NCI-H1930 (cell line): Measurements from ENCODE around the gene OR11L1.

ENCODE experiments used
- DNase-seq, 2 experiments: peaks; one replicate each; lab custom pipeline; 2025; lab: John Stamatoyannopoulos, UW

The OR11L1 gene

GRCh38 chr1:247841796-247842195 lies at the start of gene OR11L1:
Gene OR11L1, minus strand, starts transcription at chr1:247841896. Its CDS starts 0 bp downstream, at chr1:247841896.
- no peak for DNase-seq

DNA sequence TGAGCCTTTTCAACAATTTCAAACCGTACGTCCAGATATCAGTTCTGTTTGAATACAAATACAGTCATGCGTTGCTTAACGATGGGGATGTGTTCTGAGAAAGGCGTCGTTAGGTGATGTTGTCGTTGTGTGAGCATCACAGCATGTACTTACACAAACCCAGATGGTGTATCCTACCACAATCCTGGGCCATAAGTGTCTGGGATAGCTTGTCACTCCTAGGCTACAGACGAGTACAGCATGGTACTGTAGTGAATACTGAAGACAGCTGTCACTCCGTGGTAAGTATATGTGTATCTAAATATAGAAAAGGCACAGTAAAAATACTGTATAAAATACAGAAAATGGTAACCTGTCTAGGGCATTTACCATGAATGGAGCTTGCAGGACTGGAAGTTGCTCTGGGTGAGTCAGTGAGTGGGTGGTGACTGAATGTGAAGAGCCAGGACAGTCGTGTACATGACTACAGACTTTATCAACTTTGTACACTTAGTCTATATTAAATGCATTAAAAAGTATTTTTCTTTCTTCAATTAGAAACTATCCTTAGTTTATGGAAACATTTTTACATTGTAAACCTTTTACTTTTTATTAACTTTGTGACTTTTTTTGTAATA lies 43.2 kb upstream of the OR11L1 start:
- no peak for DNase-seq

DNA sequence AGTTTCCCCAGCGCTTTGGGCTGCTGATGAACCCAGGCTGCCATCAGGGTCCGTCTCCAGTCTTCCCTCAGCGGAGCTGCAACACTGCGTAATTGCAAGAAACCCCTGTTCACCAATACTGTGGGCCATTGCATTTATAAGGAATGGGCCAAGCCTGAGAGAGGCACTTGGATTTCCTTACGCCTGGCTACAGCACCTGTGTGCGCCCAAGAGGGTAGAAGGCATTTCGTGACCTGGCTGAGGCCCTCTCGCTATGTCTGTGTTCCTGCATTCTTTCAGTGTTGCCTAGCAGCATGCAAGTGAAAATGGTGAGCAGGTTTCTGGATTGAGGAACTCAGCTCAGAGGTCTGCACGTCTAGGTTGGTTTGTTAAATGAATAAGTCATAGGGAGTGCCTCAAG lies 41.6 kb upstream of the OR11L1 start:
- DNase-seq = no peak

- no peak for DNase-seq
Observed at GRCh38 chr1:247865416-247865815, 23.7 kb upstream of the OR11L1 start.

GRCh38 chr1:247864644-247865043 lies 22.9 kb upstream of the OR11L1 start:
- no peak for DNase-seq

GRCh38 chr1:247862756-247863155 lies 21.1 kb upstream of the OR11L1 start:
- DNase-seq = no peak

- no peak for DNase-seq
Observed at GRCh38 chr1:247857985-247858619, 16.4 kb upstream of the OR11L1 start.

DNA sequence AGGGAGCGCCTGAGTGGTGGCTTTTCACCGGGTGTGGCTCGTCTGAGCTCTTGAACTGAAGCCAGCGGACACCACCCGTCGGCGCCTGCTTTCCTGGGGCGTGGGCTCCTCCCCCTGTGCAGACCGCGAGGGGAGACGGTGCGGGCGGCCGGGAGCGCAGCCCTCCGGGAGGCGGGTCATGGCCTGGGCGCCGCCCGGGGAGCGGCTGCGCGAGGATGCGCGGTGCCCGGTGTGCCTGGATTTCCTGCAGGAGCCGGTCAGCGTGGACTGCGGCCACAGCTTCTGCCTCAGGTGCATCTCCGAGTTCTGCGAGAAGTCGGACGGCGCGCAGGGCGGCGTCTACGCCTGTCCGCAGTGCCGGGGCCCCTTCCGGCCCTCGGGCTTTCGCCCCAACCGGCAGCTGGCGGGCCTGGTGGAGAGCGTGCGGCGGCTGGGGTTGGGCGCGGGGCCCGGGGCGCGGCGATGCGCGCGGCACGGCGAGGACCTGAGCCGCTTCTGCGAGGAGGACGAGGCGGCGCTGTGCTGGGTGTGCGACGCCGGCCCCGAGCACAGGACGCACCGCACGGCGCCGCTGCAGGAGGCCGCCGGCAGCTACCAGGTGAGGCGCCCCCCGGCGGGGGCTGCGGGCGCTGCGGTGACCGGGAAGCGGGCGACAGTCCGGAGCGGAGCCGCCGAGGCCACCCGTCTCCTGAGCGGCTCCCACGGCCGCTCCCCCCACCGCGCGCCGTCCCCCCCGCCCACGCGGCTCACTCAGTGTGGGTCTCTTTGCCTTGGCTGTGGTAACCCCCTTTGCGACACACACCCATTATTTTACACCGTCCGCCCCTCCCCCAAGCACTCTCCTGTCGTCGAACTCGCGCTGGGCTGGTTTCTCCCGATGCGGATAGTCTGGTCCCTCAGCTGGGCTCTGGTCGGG lies 15.6 kb upstream of the OR11L1 start, which contains the start of gene TRIM58:
TSS of gene TRIM58 (plus strand) at position 119 of the 916 bp plus-strand sequence. CDS start at position 179, 60 bp downstream.
- peak; percentile 54 to 79 for DNase-seq

DNA sequence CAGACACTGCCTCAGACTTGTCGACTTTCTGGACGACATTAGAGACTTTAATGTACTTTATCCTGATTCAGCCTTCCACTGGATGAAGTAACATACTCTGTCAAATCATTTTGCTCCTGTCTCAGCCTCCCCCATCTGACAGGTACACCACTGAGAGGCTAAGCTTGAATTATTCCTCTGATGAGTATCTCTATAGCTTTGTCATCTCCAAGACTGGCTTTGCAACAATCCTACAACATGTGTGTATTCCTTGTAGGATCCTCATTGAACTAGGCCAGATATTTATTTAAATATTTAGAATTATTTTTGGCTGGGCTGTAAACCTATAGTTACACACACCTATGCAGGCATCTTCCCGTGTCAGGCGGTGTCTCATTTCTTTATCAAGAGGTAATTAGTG lies 14.2 kb upstream of the OR11L1 start:
- DNase-seq = no peak

GRCh38 chr1:247854899-247855545 lies 13.3 kb upstream of the OR11L1 start:
- no peak for DNase-seq

DNA sequence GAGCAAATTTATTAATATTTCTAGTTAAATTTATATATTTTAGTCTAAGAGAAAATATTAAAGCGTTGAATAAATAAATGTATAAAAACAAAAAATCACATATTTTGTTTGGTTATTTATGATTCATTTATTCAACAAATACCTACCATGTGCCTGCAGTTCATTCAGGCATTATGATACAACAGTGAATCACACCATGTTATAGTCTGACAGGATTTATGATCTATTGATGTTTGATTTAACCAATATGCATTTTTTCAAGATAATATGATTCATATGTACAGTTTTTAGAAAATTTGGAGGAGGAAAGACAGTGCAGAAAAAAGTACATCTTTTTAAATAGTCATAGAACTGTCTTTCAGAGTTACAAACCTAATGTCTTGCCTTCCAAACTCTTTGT lies 7.9 kb upstream of the OR11L1 start:
- DNase-seq = no peak

DNA sequence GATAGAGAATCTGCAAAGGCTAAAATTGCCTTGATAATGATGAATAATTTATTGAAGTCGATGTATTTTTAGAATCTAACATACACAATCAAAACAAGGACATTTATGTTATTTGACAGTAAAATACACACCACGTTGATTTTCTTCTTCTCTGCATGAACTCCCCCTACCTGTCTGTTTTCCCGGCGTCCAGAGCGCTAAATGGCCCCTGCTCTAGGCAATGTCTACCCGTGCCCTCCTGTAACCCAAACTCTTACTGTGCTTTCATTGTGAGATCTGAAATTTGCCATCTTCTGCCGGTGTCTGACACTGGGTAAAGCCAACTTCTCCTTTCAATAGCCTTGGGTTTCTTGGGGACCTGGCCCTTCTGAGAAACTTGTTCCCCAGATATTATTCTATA lies 6.7 kb upstream of the OR11L1 start:
- DNase-seq = no peak

DNA sequence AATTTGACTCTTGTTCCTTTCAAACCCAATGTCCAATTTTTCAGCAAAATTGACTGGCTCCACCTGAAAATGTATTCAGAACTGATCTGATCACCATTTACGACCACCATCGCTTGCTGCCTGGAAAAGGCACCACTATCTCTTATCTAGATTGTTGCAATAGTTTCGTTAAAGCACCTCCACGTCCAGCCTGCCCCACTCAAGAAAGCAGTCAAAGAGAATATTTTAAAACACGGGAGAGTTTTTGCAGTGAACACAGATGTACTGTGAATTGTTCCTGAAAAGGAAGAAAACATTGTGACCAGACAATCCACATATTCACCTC lies 4.0 kb upstream of the OR11L1 start:
- DNase-seq = no peak

GRCh38 chr1:247845011-247845692 lies 3.5 kb upstream of the OR11L1 start:
- no peak for DNase-seq

DNA sequence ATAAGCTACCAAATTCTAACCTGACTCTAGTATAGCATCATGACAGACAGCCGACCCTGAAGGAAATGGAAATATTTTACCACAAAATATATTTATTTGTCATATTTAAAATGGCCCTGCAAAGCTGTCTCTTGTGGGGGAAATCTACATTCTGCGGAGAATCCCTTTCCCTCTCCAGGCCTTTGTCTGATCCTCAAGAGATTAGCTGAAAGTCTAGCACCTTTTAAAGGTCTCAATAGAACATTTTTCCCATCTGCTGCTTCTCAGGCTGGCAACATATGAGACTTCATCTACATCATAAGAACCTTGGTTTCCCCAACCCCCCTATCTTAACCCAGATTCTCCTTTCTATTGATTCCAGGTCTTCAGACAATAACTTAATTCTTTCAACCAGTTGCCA lies 1.7 kb upstream of the OR11L1 start:
- no peak for DNase-seq

GRCh38 chr1:247840818-247841217 lies 878 bp downstream of the OR11L1 start:
- DNase-seq = no peak

GRCh38 chr1:247833601-247834000 lies 8.1 kb downstream of the OR11L1 start:
- no peak for DNase-seq

- DNase-seq = no peak
Observed at GRCh38 chr1:247829656-247830055, 12.0 kb downstream of the OR11L1 start.

- DNase-seq = no peak
Observed at GRCh38 chr1:247825362-247825761, 16.3 kb downstream of the OR11L1 start.

DNA sequence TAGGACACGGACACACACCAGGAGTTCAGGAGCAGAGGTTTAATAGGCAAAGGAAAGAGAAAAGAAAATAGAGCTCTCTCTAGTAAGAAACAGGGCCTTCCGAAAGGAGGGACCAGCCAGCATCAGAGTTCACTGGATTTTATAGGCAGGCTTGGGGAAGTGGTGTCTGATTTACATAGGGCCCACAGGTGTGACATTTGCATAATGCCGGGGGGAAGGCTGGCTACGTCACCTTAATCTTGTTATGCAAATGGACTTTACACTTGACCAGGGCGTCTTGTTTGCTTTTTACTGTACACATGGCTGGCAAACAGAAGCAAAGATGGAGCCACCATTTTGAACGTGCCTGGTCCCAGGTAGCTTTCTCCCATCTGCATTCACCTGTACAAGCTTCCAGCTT lies 17.7 kb downstream of the OR11L1 start, which contains the start of gene OR14A16:
TSS of gene OR14A16 (minus strand) at position 97 of the 400 bp plus-strand sequence. CDS start 8,390 bp downstream, outside the sequence.
- no peak for DNase-seq

DNA sequence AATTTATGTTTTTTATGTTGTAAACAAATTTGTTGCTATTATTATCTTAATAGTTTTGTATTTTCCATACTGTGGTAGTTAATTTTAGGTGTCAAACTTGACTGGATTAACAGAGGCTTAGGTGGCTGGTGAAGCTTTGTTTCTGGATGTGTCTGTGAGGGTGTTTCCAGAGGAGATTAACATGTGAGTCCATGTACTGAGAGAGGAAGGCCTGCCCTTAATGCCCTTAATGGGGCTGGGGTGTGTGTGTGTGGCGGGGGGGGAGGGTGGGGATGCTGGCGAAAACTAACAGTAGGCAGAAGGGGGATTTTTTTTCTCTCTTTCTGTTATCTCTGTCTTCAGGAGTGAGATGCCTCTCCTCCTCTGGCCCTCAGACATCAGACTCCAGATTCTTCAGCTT lies 19.6 kb downstream of the OR11L1 start:
- DNase-seq = no peak

DNA sequence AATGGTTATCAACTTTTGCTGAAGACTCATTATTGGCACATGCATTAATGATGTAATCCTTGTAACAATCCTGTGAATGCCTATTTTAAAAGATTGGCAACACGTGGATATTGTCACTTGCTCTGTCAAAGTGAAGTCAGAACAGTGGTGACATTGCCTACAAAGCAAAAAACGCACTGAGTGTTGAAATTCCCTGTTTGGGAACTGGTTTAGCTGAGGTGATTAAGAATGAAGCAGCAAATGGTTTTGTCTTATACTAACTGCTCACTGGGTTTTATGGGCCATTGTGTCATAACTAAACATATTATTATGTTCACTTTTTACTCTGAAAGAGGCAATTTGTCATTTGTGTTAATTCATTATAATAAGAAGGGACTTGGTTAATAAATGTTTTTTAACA lies 29.1 kb downstream of the OR11L1 start:
- no peak for DNase-seq
